HG03439 (cell line): ENCODE results near the gene C12orf76.
"Not testable (repeated sequence)": the region's sequence is repeated elsewhere in the genome, so short reads cannot be mapped to it uniquely, and the experiment has no call there.

Experiments used
- ATAC-seq: cut with Tn5 transposase; IDR thresholded peaks from one replicate; pipeline ENCODE4 v1.9.1; 2021; ENCODE audit warnings: mild to moderate bottlenecking, moderate library complexity; ENCODE audit not compliant: unreplicated experiment

Gene C12orf76

DNA sequence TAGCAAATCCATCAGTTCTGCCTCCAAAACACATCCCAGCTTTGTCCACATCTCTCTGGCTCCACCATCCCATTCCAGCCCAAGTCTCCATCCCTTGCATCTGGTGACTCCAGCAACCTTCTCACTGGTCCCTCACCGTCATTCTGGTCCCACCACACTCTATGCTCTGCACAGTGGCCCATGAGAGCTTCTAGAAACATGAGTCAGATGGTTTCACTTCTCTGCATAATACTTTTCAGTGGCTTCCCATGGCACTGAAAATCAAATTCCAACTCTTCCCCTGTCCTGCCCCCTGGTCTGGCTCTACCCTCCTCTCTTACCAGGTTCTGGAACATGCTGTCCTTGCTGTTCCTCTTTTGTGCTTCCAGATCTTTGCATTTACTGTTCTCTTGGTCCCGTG, 17.2 kb upstream of the C12orf76 start:
- ATAC-seq, result no peak

DNA sequence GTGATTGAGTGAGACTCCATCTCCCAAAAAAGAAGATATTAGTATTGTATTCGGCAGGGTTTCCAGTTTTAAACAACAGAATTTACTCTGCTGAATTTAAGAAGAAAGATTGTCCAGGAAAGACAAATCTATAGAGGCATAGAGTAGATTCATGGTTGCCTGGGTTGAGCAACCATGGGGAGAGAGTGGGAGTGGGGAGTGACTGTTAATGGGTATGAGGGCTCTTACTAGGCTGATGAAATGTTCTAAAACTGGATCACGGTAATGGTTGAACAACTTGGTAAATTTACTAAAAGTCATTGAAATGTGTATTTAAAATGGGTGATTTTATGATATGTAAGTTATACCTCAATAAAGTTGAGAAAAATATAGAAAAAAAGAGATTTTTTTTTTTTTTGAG, 13.9 kb upstream of the C12orf76 start:
- ATAC-seq, result no peak

DNA sequence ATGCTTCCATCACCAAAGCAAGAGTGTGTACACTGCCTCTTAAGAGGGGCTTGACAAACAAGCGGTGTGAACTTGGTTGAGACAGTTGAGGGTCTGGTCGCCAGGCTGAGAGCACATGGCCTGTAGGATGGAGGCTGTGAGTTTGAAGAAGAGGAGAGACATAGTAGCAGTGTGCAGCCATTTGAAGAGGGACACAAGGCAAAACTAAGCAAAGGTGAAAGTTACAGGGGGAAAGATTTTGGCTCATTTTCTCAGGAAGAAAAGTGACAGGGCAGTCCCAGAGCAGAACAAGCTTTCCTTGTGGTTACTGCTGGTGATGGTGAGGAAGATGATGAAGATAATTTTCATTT, 11.3 kb upstream of the C12orf76 start:
- ATAC-seq, result no peak

DNA sequence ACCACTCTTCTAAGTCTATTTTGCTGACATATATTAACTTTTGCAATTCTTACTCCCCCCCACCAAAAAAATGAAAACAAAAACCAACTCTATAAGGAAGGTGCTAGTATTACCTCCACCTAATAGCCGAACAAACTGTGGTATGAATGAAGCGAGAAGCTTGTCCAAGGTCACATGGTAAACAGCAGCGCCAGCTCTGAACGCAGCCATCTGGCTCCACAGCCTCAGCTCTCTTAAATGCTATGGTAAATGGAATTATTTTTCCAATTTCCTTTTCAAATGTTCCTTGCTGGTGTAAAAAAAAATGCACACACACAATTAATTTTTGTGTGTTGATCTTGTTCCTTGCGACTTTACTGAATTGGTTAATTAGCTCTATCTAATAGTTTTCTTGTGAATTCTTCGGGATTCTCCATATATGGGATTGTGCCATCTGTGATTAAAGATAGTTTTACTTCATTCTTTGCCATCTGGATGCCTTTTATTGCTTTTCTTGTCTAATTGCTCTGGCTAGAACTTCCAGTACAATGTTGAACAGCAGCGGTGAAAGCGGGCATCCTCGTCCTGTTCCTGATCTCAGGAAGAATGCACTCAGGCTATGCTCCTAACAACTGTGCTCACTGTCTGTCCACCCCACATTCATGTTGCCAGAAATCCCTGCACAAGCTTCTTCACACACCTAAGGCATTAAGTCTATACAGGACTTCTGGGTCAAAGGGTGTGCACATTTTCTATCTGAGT, 10.7 kb upstream of the C12orf76 start:
- no peak for ATAC-seq

DNA sequence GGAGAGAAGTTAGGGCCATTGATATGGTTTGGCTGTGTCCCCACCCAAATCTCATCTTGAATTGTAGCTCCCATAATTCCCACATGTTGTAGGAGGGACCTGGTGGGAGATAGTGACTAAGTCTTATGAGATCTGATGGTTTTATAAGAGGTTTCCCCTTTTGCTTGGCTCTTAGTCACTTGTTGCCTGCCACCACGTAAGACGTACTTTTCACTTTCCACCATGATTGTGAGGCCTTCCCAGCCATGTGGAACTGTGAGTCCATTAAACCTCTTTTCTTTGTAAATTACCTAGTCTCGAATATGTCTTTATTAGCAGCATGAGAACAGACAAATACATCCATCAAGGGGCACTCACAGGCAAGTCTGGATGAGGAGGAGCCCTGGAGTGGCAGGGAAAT, 8.3 kb upstream of the C12orf76 start:
- not testable (repeated sequence) for ATAC-seq

DNA sequence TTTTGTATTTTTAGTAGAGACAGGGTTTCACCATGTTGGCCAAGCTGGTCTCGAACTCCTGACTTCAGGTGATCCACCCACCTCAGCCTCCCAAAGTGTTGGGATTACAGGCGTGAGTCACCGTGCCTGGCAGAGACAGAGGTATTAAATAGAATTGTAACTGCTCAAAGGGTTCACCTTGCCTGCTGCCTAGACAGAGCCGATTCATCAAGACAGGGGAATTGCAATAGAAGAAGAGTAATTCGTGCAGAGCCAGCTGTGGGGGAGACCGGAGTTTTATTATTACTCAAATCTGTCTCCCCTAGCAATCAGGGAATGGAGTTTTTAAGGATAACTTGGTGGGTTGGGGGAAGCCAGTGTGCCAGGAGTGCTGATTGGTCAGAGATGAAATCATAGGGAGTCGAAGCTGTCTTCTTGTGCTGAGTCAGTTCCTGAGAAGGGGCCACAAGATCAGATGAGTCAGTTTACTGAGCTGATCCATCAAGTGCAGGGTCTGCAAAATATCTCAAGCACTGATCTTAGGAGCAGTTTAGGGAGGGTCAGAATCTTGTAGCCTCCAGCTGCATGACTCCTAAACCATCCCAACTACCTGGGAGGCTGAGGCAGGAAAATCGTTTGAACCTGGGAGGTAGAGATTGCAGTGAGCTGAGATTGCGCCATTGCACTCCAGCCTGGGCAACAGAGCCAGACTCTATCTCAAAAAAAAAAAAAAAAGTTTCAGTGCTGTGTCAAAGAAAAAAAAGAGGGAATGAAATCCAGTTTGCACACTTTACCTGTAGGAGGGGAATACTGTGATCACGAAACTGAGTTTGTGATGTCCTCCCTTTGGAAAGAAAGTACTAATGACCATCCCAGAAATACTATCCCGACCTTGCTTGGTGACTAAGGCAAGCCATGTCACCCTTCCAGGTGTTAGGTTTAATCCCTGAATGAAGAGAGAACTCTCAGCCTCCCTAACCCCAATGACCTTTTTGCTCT, 7.3 kb upstream of the C12orf76 start:
- ATAC-seq, result not testable (repeated sequence)

DNA sequence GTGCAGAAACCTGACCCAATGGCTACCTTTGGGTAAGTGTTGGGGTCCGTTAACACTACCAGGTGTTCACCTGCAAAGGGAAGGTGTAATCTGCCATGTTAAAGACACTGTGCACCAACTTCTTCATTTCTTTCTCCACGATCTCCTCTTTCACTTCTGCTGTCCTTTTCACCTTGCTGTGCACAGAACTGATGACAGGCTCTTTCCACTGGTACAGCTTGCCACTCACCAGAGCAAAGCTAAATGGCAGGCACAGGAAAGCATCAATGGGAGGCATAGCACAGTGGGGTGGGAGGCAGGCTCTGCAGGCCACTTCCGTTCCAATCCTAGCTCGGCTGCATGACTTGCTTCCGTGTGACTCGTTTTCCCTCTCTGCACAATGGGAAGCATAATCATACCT, 2.6 kb upstream of the C12orf76 start:
- ATAC-seq, result no peak

DNA sequence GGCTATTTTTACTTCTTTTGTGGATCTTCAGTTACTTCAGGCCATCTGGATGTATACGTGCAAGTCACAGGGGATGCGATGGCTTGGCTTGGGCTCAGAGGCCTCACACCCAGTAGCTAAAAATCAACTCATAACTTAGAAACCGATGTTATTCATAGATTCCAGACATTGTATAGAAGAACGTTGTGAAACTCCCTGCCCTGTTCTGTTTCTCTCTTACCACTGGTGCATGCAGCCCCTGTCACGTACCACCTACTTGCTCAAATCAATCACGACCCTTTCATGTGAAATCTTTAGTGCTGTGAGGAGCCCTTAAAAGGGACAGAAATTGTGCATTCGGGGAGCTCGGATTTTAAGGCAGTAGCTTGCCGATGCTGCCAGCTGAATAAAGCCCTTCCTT, 1.3 kb upstream of the C12orf76 start:
- not testable (repeated sequence) for ATAC-seq

DNA sequence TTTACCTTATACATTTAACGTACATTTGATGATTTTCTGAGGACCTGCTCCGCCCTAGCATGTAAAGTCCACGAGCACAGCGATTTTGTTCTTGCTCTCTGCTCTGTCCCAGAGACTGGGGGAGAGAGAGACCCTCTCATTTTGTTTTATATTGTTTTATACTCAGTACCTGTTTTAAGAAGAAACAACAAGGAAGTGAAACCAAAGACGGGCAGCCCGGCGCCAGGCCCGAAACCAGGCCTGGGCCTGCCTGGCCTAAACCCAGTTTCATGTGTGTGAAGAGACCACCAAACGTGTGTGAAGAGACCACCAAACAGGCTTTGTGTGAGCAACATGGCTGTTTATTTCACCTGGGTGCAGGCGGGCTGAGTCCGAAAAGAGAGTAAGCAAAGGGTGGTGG, 712 bp upstream of the C12orf76 start:
- ATAC-seq, result peak; percentile 18

DNA sequence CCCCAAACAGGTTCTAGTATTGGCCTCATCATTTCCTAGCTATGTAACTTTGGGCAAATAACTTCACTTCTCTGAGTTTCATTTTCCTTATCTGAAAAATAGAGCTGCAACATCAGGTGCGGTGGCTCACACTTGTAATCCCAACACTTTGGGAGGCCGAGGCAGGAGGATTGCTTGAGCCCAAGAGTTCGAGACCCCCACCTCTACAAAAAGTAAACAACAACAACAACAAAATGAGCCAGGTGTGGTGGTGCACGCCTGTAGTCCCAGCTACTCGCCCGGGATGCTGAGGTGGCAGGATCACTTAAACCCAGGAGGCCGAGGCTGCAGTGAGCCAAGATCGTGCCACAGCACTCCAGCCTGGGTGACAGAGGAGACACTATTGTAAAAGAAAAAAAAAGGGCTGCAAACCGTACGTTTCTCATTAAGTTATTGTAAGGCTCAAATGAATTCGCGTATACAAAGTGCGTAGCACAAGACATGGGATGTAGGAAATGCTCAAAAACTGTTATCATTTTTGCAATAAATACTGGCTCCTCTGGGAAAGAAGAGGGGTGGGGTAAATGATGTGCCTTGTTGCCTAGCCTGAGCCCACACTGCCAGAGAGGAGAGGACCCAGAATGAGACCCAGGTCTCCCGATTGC, 903 bp downstream of the C12orf76 start:
- ATAC-seq, result no peak

DNA sequence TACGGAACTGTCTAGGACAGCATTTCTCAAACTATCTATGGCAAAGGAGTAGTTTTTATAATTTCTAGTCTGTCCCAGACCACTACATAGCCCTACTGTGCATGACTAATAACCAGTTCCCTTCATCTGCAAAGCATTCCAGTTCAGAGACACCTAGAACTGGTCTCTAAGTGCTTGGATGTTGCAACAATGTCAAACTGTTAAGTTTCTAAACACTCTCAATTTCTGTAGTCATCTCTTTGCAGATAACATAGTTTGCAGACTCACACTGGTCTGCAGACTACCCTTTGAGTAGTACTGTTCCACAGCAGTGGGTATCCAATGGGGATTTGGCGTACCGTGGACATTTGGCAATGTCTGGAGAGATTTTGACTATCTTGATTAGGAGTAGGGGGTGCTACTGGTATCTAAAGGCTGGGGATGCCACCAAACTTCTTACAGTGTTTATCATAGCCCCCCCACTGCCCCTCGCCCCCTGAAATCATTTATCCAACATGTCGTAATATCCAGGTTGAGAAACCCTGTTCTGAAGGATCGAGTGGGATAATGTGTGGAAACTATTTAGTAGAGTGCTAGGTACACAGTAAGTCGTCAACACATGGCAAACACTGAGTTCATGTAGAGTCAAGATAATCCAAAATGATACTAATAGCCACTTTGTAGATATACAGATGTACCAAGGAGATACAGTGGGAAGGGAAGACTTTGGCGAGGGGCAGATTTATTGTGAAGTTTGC, 1.7 kb downstream of the C12orf76 start:
- ATAC-seq, result no peak

DNA sequence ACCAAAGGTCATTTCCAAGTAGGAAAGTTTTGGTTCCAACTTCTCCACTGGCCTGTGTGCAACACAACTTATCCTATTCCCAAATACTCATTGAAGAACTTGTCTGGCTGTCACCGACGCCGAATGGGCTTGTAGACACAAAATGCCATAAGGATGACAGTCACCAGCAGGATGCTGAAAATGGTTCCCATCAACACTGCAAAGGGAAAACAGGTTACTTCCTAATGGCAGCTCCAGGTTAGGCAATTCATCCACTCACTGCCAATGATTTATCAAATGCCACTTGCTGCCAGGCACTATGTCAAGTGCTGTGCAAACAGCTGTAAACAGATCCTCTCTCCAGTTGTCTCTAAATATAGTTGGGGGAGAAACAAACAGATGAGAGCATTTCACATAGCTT, 6.1 kb downstream of the C12orf76 start:
- no peak for ATAC-seq

DNA sequence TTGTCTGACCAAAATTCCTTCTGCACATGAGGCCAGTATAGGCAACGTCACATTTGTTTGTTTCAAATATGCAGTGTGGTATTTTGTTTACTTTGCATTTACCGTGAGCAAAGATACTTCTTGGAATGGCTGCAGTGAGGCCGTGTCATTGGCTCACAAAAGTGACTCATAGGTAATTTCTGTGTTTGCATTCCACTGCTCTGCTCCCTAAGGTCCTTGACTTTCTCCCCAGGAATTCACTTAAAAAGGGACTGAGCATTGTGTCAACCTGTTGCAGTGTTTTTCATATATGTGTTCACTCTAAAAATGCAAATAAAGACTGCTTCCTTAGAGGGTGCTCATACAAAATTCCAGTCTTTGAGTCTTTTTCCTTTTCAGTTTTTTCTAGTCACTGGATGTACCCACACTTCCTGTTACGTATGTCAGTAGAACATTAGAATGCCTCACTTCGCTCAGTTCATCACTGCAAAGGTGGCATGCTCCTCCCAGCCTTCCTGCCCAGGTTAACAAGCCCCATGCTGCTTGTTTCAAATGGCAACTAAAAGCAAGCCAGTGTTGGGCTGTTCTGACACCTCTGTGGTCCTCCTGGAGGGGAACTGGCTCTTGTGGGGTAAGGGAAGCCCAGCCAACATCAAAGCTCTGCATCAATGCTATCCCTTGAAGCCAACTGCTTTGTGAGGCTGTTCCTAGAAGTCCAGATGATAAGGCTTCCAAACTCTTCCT, 9.1 kb downstream of the C12orf76 start:
- no peak for ATAC-seq

DNA sequence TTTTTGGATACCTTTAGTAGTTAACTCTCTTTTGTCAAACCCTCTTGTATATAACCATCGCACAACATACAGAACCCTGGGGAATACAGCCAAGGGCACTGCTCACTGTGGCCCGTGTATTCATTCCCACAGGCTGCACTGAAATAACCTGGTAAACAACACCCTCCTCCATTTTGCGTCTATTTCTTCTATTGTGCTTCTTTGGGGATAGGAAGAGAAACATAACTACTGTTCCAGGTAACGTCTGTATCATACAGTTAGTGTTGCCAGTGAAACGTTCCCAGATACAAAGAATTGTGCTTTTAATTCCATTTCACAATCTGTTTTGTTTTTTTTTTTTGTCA, 9.6 kb downstream of the C12orf76 start:
- no peak for ATAC-seq

DNA sequence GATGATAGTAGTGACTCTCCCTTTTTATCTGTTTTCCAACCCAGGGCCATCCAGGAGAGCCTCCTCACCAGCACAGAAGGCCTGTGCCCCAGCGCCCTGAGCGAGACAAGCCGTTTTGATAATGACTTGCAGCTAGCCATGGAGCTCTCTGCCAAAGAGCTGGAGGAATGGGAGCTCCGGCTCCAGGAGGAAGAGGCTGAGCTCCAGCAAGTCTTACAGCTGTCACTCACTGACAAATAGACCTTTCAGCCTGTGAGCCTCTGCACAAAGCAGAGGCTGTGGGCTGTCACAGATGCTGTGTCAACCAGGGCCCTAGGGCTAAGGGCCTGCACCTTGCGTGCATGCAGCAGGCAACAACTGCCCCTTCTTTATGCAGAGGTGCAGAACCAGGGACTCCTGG, 11.0 kb downstream of the C12orf76 start:
- no peak for ATAC-seq

DNA sequence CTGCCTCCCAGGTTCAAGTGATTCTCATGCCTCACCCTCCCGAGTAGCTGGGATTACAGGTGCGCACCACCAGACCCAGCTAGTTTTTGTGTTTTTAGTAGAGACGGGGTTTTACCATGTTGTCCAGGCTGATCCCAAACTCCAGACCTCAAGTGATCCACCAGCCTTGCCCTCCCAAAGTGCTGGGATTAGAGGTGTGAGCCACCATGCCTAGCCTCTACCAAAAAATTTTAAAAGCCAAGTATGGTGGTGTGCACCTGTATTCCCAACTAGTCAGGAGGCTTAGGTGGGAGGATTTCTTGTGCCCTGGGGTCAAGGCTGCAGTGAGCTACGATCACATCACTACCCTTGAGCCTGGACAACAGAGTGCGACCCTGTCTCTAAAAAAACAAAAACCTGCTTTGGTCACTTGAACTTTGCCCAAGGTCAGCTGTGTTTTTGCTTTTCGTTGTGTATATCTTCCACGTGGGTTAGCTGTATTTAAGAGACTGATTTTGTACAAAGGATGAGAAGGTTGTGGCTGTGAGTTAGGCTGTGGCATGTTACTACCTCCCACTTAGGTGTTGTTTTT, 12.7 kb downstream of the C12orf76 start:
- no peak for ATAC-seq

DNA sequence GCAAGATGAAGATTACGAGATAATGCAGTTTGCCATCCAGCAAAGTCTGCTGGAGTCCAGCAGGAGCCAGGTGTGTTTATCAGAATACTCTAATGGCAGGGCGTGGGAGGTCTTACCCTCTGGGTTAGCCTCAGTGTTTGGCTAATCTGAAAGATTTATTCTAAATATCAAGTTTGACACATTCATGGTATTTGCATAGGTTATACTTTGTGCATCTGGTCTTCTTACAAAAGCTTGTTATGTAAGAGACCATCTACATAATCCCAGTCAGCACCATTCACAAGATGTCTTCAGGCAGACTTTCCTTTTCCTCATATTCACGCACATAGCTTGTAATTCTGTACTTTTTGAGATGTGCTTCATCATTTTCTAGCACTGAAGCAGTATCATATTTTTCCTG, 14.4 kb downstream of the C12orf76 start:
- no peak for ATAC-seq

DNA sequence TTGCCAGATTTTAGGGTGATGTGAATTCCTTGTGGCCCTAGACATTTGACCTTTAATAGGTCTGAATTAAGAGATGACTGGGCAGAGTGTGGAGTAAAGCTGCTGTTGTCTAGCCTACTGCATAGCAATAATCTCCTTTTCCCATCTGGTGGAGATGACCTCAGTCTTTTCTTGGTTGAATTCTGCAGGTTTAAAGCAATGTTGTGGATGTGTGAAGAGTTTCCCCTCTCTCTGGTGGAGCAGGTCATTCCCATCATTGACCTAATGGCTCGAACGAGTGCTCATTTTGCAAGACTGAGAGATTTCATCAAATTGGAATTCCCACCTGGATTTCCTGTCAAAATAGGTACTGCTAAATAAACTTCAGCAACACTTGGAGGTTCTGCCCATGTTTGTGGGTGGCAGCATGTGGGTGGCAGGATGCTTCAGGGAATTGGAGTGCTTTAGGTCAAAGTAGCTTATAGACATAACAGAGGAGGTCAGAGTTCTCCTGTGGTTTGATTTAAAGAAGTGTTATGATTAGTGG, 19.0 kb downstream of the C12orf76 start:
- ATAC-seq, result no peak

DNA sequence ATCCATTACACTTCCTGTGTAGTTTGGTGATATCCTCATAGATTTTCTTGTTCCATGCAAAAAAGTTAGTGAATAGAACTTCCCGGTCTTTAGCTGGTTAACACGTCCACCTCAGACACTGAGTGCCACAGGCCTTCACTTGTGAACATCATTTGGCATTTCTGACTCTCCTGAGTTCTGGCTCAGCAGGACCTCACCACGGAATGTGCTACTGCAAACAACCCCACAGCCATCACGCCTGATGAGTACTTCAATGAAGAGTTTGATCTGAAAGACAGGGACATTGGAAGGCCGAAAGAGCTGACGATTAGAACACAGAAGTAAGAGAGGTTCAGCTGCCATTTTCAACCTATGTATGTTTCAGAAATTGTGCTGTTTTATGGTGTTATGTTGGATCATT, 20.0 kb downstream of the C12orf76 start:
- ATAC-seq, result no peak

DNA sequence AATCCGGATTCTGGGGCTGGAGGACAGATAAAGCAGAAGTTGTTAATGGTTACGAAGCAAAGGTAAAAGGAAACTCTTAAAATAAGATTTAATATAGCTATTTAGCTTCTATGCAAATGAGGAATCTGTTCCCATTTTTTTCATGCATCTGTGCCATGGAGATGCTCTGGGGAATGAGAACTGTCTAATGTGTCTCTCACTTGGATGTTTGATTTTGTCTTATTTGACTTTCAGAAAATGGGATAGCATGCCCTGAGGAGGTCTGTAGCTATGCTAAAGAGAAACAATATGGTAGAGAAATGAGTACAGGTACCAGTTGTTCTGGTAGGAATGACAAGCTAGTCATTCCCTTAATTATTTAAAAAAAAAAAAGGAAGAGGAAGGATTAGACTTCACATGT, 24.3 kb downstream of the C12orf76 start:
- ATAC-seq, result no peak
